HG03521 (cell line): ENCODE measurements around the gene ZNF415.
"Not testable (repeated sequence)": the region's sequence is repeated elsewhere in the genome, so short reads cannot be mapped to it uniquely, and the experiment has no call there.

Experiments
- ATAC-seq: cut with Tn5 transposase; IDR thresholded peaks from one replicate; pipeline ENCODE4 v1.9.1; 2021; ENCODE audit warnings: mild to moderate bottlenecking, moderate library complexity; ENCODE audit not compliant: unreplicated experiment

ZNF415 gene

GRCh38 chr19:53132141-53132991 lies at the start of gene ZNF415:
Gene ZNF415 (minus strand): TSS chr19:53132910. CDS start chr19:53122676, 10,234 bp downstream.
- ATAC-seq = no peak

GRCh38 chr19:53182202-53182601 lies 49.5 kb upstream of the ZNF415 start:
- ATAC-seq = no peak

GRCh38 chr19:53177986-53178385 lies 45.3 kb upstream of the ZNF415 start:
- no peak for ATAC-seq

GRCh38 chr19:53172889-53173288 lies 40.2 kb upstream of the ZNF415 start:
- ATAC-seq = no peak

GRCh38 chr19:53165691-53166091 lies 33.0 kb upstream of the ZNF415 start:
- no peak for ATAC-seq

- ATAC-seq = no peak
Measured at GRCh38 chr19:53161123-53161522, 28.4 kb upstream of the ZNF415 start.

- ATAC-seq = no peak
Measured at GRCh38 chr19:53160350-53160749, 27.6 kb upstream of the ZNF415 start.

GRCh38 chr19:53158119-53158656 lies 25.5 kb upstream of the ZNF415 start:
- no peak for ATAC-seq

GRCh38 chr19:53157626-53158025 lies 24.9 kb upstream of the ZNF415 start:
- no peak for ATAC-seq

GRCh38 chr19:53156850-53157249 lies 24.1 kb upstream of the ZNF415 start:
- ATAC-seq = no peak

- ATAC-seq = no peak
Measured at GRCh38 chr19:53147645-53148044, 14.9 kb upstream of the ZNF415 start.

GRCh38 chr19:53140351-53140750 lies 7.6 kb upstream of the ZNF415 start:
- no peak for ATAC-seq

- ATAC-seq = no peak
Measured at GRCh38 chr19:53136432-53136831, 3.7 kb upstream of the ZNF415 start.

GRCh38 chr19:53131727-53132126 lies 983 bp downstream of the ZNF415 start:
- ATAC-seq = no peak

- no peak for ATAC-seq
Measured at GRCh38 chr19:53131085-53131590, 1.6 kb downstream of the ZNF415 start.

GRCh38 chr19:53130506-53130905 lies 2.2 kb downstream of the ZNF415 start:
- no peak for ATAC-seq

GRCh38 chr19:53126733-53127526 lies 5.8 kb downstream of the ZNF415 start:
- not testable (repeated sequence) for ATAC-seq

GRCh38 chr19:53123400-53123799 lies 9.3 kb downstream of the ZNF415 start:
- no peak for ATAC-seq

GRCh38 chr19:53112286-53112685 lies 20.4 kb downstream of the ZNF415 start:
- ATAC-seq = no peak

- ATAC-seq = no peak
Measured at GRCh38 chr19:53109527-53109926, 23.2 kb downstream of the ZNF415 start.
